ENCODE measurements around the gene AGRP. TPM values are rescaled to one million over a fixed set of nuclear protein-coding genes. Genes with fewer than 3 reads are reported as not detected.

AGRP gene
- total RNA-seq, 3 donors from 2014 or later, result not detected

DNA sequence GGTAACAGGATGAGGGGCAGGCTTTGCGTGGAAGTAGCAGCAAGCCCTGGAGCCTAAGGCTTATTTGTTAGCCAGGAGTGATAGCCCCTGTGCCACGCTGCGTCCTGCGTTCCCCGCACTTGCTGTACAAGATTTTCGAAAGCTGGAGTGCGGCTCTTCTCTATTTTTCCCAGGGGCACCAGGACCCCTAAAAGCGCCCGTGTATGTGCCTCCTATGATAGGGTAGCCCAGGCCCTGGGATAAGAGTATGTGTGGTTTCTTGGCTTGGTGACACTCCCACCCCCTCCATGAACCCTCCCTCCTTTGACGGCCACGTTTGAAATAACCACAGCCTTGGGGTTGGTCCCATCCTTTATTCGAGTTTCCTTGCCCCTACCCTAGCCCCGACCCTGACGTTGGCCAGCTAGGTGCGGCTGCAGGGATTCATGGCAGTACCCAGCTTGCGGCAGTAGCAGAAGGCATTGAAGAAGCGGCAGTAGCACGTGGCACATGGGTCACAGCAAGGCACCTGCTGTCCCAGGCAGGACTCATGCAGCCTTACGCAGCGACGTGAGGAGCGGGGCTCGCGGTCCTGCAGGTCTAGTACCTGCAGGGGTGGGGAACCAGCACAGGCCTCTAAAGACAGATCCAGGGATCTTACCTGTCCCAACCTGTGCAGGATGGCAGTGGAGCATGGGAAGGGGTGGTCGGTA lies 968 bp downstream of the AGRP start:
- ATAC-seq (no peak), DNase-seq (no peak)
- Mint-ChIP-seq H3K27me3 (ENCODE audit: low read depth) (no peaks in the 10 kb centered on the region), H3K36me3 (ENCODE audit: insufficient read depth) (peaks cover 2% of the 10 kb centered on the region), H3K4me1 (ENCODE audit: low read depth) (peaks cover 38% of the 10 kb centered on the region), H3K4me3 (peak overlapping the region; percentile 100), H3K9me3 (no peaks in the 10 kb centered on the region)

DNA sequence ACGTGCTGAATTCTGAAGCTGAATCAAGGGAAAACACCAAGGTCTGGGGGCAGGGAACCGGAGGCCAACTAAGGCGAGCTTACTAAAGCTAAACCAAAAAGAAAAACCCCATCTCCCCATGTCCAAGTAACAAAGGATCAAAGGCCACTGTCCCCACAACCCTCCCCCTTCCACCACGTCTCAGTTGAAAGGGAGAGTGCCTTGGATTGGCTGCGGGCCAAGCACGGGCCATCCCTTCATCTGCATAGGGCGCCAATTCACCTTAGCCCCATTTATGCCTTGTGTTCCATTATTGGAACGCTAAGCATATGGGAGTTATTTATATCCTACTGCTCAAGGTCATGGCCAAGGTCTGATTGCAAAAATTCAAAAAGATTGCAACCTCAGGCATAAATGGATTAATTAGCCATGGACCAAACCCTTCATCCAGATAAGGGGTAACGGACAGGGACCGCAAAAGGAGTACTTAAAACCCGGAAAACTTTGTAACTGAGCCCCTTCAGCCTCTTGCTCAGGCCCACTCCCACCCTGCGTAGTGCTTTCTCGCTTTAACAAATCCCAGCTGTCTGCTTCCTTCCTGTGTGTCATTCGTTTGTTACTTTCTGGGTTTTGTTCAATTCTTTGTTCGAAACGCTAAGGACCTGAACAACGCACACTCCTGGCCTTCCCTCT lies 1.6 kb downstream of the AGRP start:
- Mint-ChIP-seq H3K36me3 (ENCODE audit: insufficient read depth) (no peaks in the 10 kb centered on the region), H3K9me3 (no peaks in the 10 kb centered on the region), H3K27me3 (ENCODE audit: low read depth) (no peaks in the 10 kb centered on the region), H3K4me3 (peak overlapping the region; percentile 100), H3K4me1 (ENCODE audit: low read depth) (peaks cover 37% of the 10 kb centered on the region)
- ATAC-seq (peak; percentile 13 to 20), DNase-seq (no peak)

DNA sequence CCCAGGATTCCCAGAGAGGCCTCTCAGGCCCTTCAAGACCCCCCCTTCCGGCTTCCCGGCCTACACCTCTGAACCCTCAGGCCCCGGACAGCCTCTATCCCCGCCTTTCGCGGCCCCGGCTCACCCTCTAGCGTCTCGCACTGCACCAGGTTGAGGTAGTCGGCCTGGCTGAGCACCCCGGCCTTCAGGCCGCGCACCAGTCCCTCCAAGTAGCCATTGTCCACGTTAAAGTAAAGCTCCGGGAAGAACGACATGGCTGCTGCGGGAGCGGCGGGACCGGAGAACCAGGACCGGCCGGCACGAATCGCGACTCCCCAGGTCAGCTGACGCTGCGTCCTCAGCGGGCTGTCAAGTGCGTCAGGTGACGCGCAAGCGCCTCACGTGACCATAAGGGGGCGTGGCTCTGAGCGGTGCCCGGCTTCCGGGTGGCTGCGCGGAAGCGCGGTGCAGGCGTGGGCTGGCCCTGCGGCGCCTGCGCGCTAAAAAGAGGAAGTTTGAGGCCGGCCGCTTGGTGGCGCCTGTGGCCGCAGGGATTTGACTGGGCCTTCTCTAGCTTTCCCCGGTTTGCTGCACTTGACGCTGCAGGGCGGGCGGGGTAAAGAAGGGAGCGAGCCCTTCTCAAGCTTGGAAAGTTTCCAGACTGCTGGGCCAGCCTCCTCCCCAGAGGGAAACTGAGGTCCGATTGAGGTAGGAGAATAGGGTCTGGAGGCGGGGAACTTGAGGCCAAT lies 2.4 kb downstream of the AGRP start, which contains the start of gene ATP6V0D1:
TSS of gene ATP6V0D1 (minus strand) at position 325 of the 728 bp plus-strand sequence. CDS start at position 254, 71 bp downstream.
- peak within 1 kb of the TSS; percentile 100 for H3K4me3 Mint-ChIP-seq
- DNase-seq (peak; percentile 99), ATAC-seq (peak; percentile 93 to 94)
- no peaks in the 10 kb centered on the region for H3K27me3 Mint-ChIP-seq (ENCODE audit: low read depth)
- H3K4me1 Mint-ChIP-seq (ENCODE audit: low read depth), result peaks cover 43% of the 10 kb centered on the region
- no peaks in the 10 kb centered on the region for H3K36me3 Mint-ChIP-seq (ENCODE audit: insufficient read depth)
- H3K9me3 Mint-ChIP-seq, result no peaks in the 10 kb centered on the region

DNA sequence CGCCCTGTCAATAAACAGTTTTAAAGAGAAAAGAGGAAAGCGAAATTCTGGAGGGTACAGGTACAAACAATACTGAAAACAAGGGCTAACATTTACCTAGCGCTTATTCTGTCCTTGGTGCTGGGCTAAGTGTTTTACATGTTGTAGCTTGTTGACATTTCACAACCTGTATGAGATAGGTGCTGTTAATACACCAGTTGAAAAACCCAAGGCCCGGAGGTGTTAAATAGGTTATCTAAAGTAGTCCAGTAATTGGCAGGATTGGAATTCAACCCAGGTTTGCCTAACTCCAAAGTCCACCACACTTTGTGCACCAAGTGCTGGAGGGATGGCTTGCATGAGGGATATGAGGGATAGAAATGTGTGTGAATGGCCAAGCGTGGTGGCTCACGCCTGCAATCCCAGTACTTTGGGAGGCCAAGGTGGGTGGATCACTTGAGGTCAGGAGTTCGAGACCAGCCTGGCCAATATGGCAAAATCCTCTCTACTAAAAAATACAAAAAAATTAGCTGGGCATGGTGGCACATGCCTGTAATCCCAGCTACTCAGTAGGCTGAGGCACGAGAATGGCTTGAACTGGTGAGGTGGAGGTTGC lies 5.3 kb downstream of the AGRP start:
- Mint-ChIP-seq H3K9me3 (no peaks in the 10 kb centered on the region), H3K36me3 (ENCODE audit: insufficient read depth) (peaks cover 9% of the 10 kb centered on the region), H3K4me3 (peak overlapping the region; percentile 40), H3K27me3 (ENCODE audit: low read depth) (no peaks in the 10 kb centered on the region), H3K4me1 (ENCODE audit: low read depth) (peaks cover 57% of the 10 kb centered on the region)
- no peak for ATAC-seq
- no peak for DNase-seq

DNA sequence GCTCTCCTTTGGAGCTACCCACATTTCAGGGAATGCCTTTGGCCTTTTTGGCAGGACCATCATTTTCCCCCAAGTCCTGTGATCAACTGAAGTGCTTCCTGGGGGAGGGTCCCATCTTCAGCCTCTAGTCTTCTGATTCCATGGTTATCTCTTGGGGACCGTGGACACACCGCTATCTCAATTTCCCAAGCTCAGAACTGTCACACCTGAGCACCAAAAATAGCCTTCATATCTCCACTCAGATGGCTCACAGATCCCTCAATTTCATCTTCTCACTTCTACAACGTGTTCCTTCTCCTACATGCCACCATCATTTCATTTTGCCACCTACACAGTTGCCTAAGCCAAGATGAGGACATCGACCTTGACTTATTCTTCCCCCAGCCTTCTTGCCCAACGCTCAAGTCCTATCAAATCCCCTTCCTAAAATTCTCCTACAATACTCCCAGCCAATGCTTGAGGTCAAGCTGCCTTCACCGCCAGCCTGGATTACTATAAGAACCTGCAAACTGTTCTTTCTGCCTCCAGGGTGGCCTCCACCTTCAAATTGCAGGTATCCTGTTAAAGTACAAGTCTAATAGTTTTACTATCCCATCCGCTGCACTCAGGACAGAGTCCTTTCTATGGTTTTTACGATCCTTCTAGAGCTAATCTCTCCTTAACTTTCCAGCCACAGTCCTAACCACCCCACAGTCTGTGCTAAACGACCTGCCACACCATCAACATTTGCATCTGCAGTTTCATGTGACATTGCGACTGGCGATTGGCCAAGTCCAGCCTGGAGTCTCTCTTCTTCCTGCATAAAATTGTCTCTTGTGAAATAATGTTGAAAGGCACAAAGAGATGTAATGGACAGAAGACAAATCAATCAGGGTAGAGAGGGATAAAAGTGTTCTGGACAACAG lies 8.5 kb downstream of the AGRP start:
- no peaks in the 10 kb centered on the region for H3K27me3 Mint-ChIP-seq (ENCODE audit: low read depth)
- DNase-seq, result no peak
- no peaks in the 10 kb centered on the region for H3K9me3 Mint-ChIP-seq
- no peak overlapping the region for H3K4me3 Mint-ChIP-seq
- peaks cover 56% of the 10 kb centered on the region for H3K4me1 Mint-ChIP-seq (ENCODE audit: low read depth)
- H3K36me3 Mint-ChIP-seq (ENCODE audit: insufficient read depth), result peaks cover 10% of the 10 kb centered on the region
- ATAC-seq, result no peak

DNA sequence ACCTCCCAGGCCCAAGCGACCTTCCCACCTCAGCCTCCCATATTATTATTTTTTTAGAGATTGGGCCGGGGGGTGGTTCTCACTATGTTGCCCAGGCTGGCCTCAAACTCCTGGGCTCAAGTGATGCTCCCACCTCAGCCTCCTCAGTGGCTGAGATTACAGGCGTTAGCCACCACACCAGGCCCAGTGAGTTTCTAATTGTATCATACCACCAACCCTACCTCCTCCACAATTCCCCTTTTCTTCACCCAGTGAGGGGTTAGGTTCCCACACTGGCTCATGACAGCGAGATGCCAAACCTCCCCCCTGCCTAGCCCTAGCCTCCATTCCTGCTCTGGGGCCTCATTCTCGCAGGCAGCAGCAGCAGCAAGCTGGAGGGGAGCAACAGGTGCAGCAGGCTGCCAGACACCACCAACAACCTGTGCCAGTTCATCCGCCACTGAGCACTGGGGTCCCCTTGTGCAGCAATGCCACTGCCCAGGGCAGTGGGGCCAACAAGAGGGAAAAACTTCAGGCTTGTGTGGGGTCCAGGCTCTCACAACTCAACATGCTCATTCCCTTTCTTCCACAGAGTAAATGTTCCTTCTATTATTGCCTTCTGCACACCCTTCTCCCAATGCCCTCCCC lies 11.5 kb downstream of the AGRP start:
- no peaks in the 10 kb centered on the region for H3K27me3 Mint-ChIP-seq (ENCODE audit: low read depth)
- peaks cover 50% of the 10 kb centered on the region for H3K4me1 Mint-ChIP-seq (ENCODE audit: low read depth)
- peaks cover 10% of the 10 kb centered on the region for H3K36me3 Mint-ChIP-seq (ENCODE audit: insufficient read depth)
- H3K4me3 Mint-ChIP-seq, result no peak overlapping the region
- ATAC-seq (no peak), DNase-seq (no peak)
- H3K9me3 Mint-ChIP-seq, result no peaks in the 10 kb centered on the region

DNA sequence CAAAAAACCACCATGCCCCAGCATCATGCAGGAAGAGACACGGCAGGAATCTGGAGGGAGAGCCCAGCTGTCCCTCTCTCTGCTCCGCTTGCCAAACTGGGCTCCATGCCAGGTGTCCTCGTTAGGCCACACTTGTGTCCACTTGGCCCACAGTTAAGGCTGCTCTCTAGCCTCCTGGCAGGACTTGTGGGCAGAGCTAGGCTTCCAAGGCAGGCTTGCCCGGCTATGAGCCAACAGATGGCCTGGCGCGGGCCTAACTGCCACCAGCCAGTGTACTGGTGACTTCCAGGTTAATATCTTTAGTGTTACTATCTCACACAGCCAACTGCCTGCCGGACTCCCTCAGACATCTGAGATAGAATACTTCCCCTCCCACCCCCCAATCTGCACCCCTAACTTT lies 13.0 kb downstream of the AGRP start:
- no peaks in the 10 kb centered on the region for H3K27me3 Mint-ChIP-seq (ENCODE audit: low read depth)
- peaks cover 51% of the 10 kb centered on the region for H3K4me1 Mint-ChIP-seq (ENCODE audit: low read depth)
- DNase-seq (no peak), ATAC-seq (no peak)
- peaks cover 10% of the 10 kb centered on the region for H3K36me3 Mint-ChIP-seq (ENCODE audit: insufficient read depth)
- no peak overlapping the region for H3K4me3 Mint-ChIP-seq
- H3K9me3 Mint-ChIP-seq, result no peaks in the 10 kb centered on the region

DNA sequence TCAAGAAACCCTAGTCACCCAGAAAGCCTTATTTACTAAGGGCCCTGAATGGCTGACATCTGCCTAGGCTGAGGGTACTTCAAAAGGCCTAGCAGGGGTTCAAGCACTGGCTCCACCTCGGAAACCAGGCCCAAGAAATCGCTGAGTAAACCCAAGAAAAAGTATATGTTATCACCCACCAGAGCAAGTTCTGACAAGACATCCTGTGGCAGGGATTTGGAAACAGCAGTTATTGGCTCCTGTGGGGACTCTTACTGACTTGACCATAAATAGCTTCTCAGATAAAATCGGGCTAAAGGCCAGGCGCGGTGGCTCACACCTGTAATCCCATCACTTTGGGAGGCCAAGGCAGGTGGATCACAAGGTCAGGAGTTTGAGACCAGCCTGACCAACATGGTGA lies 14.6 kb downstream of the AGRP start:
- DNase-seq, result no peak
- H3K27me3 Mint-ChIP-seq (ENCODE audit: low read depth), result no peaks in the 10 kb centered on the region
- ATAC-seq, result no peak
- H3K4me3 Mint-ChIP-seq, result no peak overlapping the region
- H3K9me3 Mint-ChIP-seq, result no peaks in the 10 kb centered on the region
- peaks cover 4% of the 10 kb centered on the region for H3K36me3 Mint-ChIP-seq (ENCODE audit: insufficient read depth)
- H3K4me1 Mint-ChIP-seq (ENCODE audit: low read depth), result peaks cover 38% of the 10 kb centered on the region

DNA sequence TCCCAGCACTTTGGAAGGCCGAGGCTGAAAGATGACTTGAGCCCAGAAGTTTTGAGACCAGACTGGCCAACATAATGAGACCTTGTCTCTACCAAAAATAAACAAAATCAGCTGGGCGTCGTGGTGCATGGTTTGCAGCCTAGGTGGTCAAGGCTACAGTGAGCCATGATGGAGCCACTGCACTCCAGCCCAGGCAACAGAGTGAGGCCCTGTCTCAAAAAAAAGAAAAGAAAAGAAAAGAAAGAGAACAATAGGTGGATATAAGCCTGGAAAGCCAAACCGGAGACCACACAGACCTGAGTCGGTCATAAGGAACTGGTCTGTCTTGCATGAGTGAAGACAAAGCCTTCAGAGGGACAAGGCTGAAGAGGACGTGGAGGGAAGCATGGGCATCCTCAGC lies 16.8 kb downstream of the AGRP start:
- no peaks in the 10 kb centered on the region for H3K27me3 Mint-ChIP-seq (ENCODE audit: low read depth)
- no peaks in the 10 kb centered on the region for H3K9me3 Mint-ChIP-seq
- H3K4me3 Mint-ChIP-seq, result no peak overlapping the region
- DNase-seq (no peak), ATAC-seq (no peak)
- H3K36me3 Mint-ChIP-seq (ENCODE audit: insufficient read depth), result peaks cover 2% of the 10 kb centered on the region
- H3K4me1 Mint-ChIP-seq (ENCODE audit: low read depth), result peaks cover 30% of the 10 kb centered on the region

DNA sequence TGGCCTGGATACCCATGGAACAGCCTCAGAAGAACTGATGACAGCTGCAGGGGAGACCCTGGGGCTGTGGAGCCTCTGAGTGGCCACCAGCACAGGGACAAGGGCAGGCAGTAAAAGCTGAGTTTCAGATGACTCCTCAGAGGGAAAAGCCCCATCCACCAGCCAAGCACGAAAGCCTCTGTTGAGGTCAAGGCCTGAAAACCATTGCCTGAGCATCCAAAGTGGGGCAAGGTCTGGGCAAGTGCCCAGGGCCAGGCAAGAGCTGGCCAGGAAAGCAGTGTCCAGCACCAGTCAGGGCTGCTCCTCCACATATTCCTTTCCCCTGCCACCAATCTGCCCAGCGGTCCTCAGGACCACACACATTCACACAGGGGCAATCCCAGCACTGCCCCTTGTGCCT lies 18.8 kb downstream of the AGRP start:
- ATAC-seq, result no peak
- Mint-ChIP-seq H3K4me3 (no peak overlapping the region), H3K4me1 (ENCODE audit: low read depth) (peaks cover 23% of the 10 kb centered on the region), H3K36me3 (ENCODE audit: insufficient read depth) (peaks cover 2% of the 10 kb centered on the region), H3K9me3 (no peaks in the 10 kb centered on the region), H3K27me3 (ENCODE audit: low read depth) (no peaks in the 10 kb centered on the region)
- DNase-seq, result no peak

DNA sequence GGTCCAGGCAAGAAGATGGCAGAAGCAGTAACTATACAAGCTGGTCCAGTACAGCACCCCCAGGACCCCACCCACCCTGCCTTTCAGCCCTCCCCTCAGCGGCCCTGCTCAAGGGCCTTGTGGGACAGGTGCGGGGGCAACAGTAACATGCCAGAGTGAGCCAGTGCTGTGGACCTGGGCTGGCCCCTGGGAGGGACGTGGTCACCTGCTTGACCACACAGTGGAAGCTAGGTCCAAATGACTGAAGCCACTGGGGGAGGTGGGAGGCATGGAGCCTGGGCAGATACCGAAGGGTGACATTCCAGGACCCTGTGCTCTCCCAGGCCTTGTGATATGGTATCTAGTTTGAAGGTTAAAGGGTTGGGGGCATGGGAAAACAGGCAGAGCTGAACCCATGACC lies 19.7 kb downstream of the AGRP start:
- DNase-seq (no peak), ATAC-seq (no peak)
- Mint-ChIP-seq H3K4me1 (ENCODE audit: low read depth) (peaks cover 21% of the 10 kb centered on the region), H3K36me3 (ENCODE audit: insufficient read depth) (peaks cover 2% of the 10 kb centered on the region), H3K9me3 (no peaks in the 10 kb centered on the region), H3K27me3 (ENCODE audit: low read depth) (no peaks in the 10 kb centered on the region), H3K4me3 (no peak overlapping the region)

DNA sequence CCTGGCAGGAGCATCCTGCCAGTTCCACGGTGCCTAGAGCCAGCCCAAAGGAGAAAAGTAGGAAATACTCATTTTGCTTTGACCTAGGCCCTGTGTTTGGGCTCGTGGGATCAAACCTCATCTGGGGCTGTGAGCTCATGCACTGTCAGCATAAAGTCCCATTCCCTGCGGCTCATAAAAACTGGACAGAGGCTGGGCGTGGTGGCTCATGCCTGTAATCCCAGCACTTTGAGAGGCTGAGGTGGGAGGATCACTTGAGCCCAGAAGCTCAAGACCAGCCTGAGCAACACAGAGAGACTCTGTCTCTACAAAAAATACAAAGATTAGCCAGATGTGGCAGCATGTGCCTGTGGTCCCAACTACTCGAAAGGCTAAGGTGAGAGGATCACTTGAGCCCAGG lies 20.3 kb downstream of the AGRP start:
- ATAC-seq, result no peak
- H3K4me3 Mint-ChIP-seq, result no peak overlapping the region
- H3K9me3 Mint-ChIP-seq, result no peaks in the 10 kb centered on the region
- no peak for DNase-seq
- peaks cover 2% of the 10 kb centered on the region for H3K36me3 Mint-ChIP-seq (ENCODE audit: insufficient read depth)
- peaks cover 16% of the 10 kb centered on the region for H3K4me1 Mint-ChIP-seq (ENCODE audit: low read depth)
- no peaks in the 10 kb centered on the region for H3K27me3 Mint-ChIP-seq (ENCODE audit: low read depth)

DNA sequence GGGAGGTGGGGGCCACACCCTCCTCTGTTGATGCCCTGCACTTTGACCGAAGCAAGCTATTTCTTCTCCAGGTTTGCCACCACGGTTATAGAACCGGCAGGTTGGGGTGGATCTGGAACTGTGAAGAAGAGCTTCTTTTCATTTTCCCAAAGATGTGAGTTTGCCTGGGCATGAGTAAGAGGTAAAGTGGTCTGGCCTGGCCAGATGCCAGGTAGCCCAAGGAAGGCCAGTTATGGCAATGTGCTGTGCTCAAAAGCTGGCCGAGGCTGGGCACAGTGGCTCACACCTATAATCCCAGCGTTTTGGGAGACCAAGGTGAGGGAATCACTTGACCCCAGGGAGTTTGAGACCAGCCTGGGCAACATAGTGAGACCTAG lies 21.1 kb downstream of the AGRP start:
- H3K27me3 Mint-ChIP-seq (ENCODE audit: low read depth), result no peaks in the 10 kb centered on the region
- no peak overlapping the region for H3K4me3 Mint-ChIP-seq
- no peak for DNase-seq
- peaks cover 2% of the 10 kb centered on the region for H3K36me3 Mint-ChIP-seq (ENCODE audit: insufficient read depth)
- H3K9me3 Mint-ChIP-seq, result no peaks in the 10 kb centered on the region
- ATAC-seq, result no peak
- H3K4me1 Mint-ChIP-seq (ENCODE audit: low read depth), result peaks cover 12% of the 10 kb centered on the region

Measured in activated T-cell treated with anti-CD3 and anti-CD28 coated beads, Interleukin-2, amount 50 U/mL, for 4 hours (primary cell).